PC-9 (cell line): ENCODE measurements around the gene CDH15. TPM values are rescaled to one million over a fixed set of nuclear protein-coding genes. Genes with fewer than 3 reads are reported as not detected.

Experiments used
- BruUV-seq: library from RNA; stranded (reverse); fragments of 400-500 nt; replicated peaks from 2 replicates; lab custom pipeline; 2021; lab: Mats Ljungman, UMichigan
- CTCF ChIA-PET: fragments of 300-600 bp; sonication (Branson Sonifier 250); formaldehyde crosslinking; loops from one replicate; lab custom pipeline; 2022; ENCODE audit warnings: antibody characterized with exemption; lab: Charles Lee
- POLR2A ChIA-PET: fragments of 300-600 bp; sonication (Branson Sonifier 250); formaldehyde crosslinking; loops from one replicate; lab custom pipeline; 2022; ENCODE audit warnings: antibody characterized with exemption; ENCODE audit not compliant: unreplicated experiment; lab: Charles Lee
- DNase-seq, 2 experiments: peaks; one replicate each; pipeline versions ENCODE4 v3.0.0 to v3.0.0-alpha.2; 2015 to 2022; ENCODE audit warnings: mixed read lengths in 1 of 2
- H2AFZ ChIP-seq: fragments of 200-600 bp; sonication (generic); 2 replicates; pipeline ENCODE4 v1.8.1; 2017; ENCODE audit warnings: antibody characterized with exemption
- H3F3A ChIP-seq: fragments of 200-600 bp; sonication (generic); 2 replicates; pipeline ENCODE4 v1.8.1; 2017; ENCODE audit warnings: antibody characterized with exemption, mild to moderate bottlenecking, low read depth; ENCODE audit not compliant: insufficient read depth
- H3K27ac ChIP-seq: fragments of 200-600 bp; sonication (generic); 2 replicates; pipeline ENCODE4 v1.6.1; 2016; ENCODE audit warnings: mixed run types
- H3K27me3 ChIP-seq: fragments of 200-600 bp; sonication (generic); 2 replicates; pipeline ENCODE4 v1.6.1; 2016; ENCODE audit warnings: low read depth, mixed run types; ENCODE audit not compliant: insufficient read depth
- H3K36me3 ChIP-seq: fragments of 200-600 bp; sonication (generic); 2 replicates; pipeline ENCODE4 v1.6.1; 2016; ENCODE audit warnings: low read depth, mixed run types
- H3K4me1 ChIP-seq: fragments of 200-600 bp; sonication (generic); replicated peaks from 2 replicates; pipeline ENCODE4 v1.6.1; 2016; ENCODE audit warnings: mixed run types; ENCODE audit not compliant: insufficient read depth
- H3K4me2 ChIP-seq: fragments of 200-600 bp; sonication (generic); 2 replicates; pipeline ENCODE4 v1.6.1; 2017; ENCODE audit warnings: mixed run types
- H3K4me3 ChIP-seq: fragments of 200-600 bp; sonication (generic); 2 replicates; pipeline ENCODE4 v1.6.1; 2016; ENCODE audit warnings: mixed run types
- H3K79me2 ChIP-seq: fragments of 200-600 bp; sonication (generic); 2 replicates; pipeline ENCODE4 v1.6.1; 2017; ENCODE audit warnings: low read depth, mixed run types
- H3K9me2 ChIP-seq: fragments of 200-600 bp; sonication (generic); 2 replicates; pipeline ENCODE4 v1.8.1; 2017; ENCODE audit warnings: mild to moderate bottlenecking; ENCODE audit not compliant: insufficient read depth
- H3K9me3 ChIP-seq: fragments of 200-600 bp; sonication (generic); 2 replicates; pipeline ENCODE4 v1.8.1; 2016; ENCODE audit warnings: low read depth; ENCODE audit not compliant: insufficient read depth
- H4K20me1 ChIP-seq: fragments of 200-600 bp; sonication (generic); 2 replicates; pipeline ENCODE4 v1.8.1; 2017; ENCODE audit not compliant: insufficient read depth
- CTCF ChIP-seq: fragments of 200-600 bp; sonication (generic); conservative IDR thresholded peaks from 2 replicates; pipeline ENCODE4 v1.6.1; 2017; ENCODE audit warnings: mixed run types, antibody characterized with exemption, mild to moderate bottlenecking, moderate library complexity
- EZH2 ChIP-seq: fragments of 200-600 bp; sonication (generic); IDR thresholded peaks from 2 replicates; pipeline ENCODE4 v1.8.0; 2017; ENCODE audit warnings: antibody characterized with exemption, low read depth
- intact Hi-C: fragments of 100-400 bp; cut with micrococcal nuclease; formaldehyde crosslinking; loops from one replicate; pipeline ENCODE4 v1.10.0; 2022; ENCODE audit not compliant: unreplicated experiment
- total RNA-seq: library from RNA; stranded (reverse); gene quantifications from 2 replicates; pipeline ENCODE4 v1.2.3, GENCODE V29; 2021

The CDH15 gene
- total RNA-seq, 1 experiment from 2014 or later: not detected

DNA sequence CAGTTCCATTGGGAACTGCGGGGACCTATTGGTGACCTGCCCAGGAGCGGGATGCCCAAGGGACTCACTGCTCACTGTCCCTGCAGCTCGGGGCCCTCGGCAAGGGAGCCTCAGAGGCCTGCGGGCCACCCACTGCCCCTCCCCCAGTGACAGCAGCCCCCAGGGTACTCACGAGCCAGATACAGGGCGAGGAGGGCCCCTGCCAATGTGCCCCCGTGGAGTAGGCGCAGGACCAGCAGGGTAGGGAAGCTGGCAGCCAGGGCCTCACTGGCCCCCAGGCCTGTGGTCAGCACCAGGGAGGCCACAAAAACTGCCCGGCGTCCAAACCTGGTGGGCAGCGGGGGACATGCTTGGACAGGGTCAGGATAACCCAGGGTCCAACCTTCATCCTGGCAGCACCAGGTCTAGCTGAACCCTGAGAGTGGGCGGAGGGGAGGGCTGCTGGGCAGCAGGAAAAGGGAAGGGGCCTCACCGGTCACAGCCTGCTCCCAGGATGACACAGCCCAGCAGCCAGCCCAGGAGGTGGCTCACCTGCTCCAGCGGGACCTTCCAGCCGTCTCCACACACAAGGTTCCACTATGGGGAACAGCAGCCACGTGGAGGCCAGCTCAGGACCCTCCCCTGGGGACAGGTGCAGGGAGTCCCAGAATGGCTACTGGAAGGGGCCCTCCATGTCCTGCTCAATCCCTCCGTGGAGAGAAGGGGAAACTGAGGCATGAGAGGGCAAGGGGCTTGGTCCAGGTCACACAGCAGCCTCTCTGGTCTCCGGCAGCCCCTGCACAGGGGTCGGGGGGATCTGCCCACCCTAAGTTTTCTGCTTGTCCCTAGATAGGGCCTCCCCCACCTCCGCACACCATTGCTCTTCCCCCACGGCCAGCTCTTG is 27.9 kb downstream of the CDH15 start:
- no peak overlapping the region for H3K27ac ChIP-seq
- H3K79me2 ChIP-seq: no peaks in the 10 kb centered on the region
- H4K20me1 ChIP-seq: no peaks in the 10 kb centered on the region
- no peak overlapping the region; the same call in 1 of the 2 replicates for H3K4me3 ChIP-seq
- peaks cover 10% of the 10 kb centered on the region for H3F3A ChIP-seq
- H3K4me2 ChIP-seq: peak overlapping the region; percentile 73
- no peaks in the 10 kb centered on the region for H3K9me2 ChIP-seq
- no peaks in the 10 kb centered on the region for H3K9me3 ChIP-seq
- intact Hi-C loops: no loop called here
- ChIA-PET CTCF (interaction anchor here (0.7 kb wide), 1 partner anchor 144 kb away, joined by 3 read pairs; no protein-coding TSS in a partner anchor), POLR2A (no interaction called here)
- no peak for DNase-seq
- peaks cover 10% of the 10 kb centered on the region for H3K27me3 ChIP-seq
- BruUV-seq: no TSS peak
- H3K36me3 ChIP-seq: no peaks in the 10 kb centered on the region
- TF ChIP-seq CTCF: no peak
- TF ChIP-seq EZH2: no peak
- H2AFZ ChIP-seq: no peak overlapping the region
- H3K4me1 ChIP-seq: peaks cover 10% of the 10 kb centered on the region; the same call in 1 of the 2 replicates

DNA sequence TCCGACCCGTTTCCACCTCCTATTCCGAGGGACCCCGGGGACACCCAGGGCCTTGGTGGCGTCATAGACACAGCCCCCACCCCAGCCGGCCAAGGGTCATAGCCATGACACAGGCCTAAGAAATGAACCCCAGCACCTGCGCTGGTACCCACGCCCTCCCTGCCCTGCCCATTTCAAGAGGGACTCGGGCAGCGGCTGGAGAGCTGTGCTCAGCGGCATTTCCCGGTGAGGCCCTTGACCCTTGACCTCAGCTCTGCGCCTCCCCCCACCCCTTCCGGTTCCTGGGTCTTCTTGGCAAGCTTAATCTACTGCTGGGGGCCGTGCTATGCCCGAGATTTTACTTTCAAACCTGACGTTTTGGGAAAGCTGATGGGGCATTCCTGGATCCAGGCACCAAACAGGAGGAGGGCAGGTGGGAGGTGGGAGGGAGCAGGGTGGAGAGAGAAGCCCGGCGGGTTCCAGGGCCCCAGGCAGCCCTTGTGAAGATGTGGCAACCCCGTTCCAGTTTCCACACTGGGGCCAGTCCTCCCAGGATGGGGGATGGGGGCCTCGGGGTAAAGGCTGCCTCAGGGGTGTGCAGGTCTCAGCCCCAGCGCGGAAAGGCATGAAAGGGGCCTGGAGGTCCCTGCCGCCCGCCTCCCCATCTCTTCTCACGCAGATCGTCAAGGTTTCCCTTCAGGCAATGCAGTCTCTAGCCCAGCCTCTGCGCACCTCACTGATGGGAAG is 28.7 kb downstream of the CDH15 start, which contains the start of gene SLC22A31:
Gene SLC22A31 (minus strand): TSS at position 414 of the 726 bp plus-strand sequence. CDS start 36 bp downstream, at position 378.
- peak within 1 kb of the TSS; percentile 27; the same call in 1 of the 2 replicates for H2AFZ ChIP-seq
- intact Hi-C loops: no loop called here
- peaks cover 10% of the 10 kb centered on the region for H3K27me3 ChIP-seq
- H3K9me2 ChIP-seq: no peaks in the 10 kb centered on the region
- no TSS peak for BruUV-seq
- H3K27ac ChIP-seq: no peak within 1 kb of the TSS
- peak within 1 kb of the TSS; percentile 48; the same call in 1 of the 2 replicates for H3K4me3 ChIP-seq
- POLR2A ChIA-PET: no interaction called here
- DNase-seq: no peak
- peaks cover 10% of the 10 kb centered on the region for H3F3A ChIP-seq
- CTCF ChIA-PET: interaction anchor here (0.7 kb wide), 1 partner anchor 143 kb away, joined by 3 read pairs; no protein-coding TSS in a partner anchor
- H3K4me2 ChIP-seq: peak within 1 kb of the TSS; percentile 73
- no peaks in the 10 kb centered on the region for H3K79me2 ChIP-seq
- TF ChIP-seq CTCF: no peak
- no peak for TF ChIP-seq EZH2
- peaks cover 10% of the 10 kb centered on the region; the same call in 1 of the 2 replicates for H3K4me1 ChIP-seq
- H3K9me3 ChIP-seq: no peaks in the 10 kb centered on the region
- no peaks in the 10 kb centered on the region for H3K36me3 ChIP-seq
- H4K20me1 ChIP-seq: no peaks in the 10 kb centered on the region

- no peak for DNase-seq
- Histone ChIP-seq H3K27ac (no peak overlapping the region), H3K36me3 (no peaks in the 10 kb centered on the region), H4K20me1 (no peaks in the 10 kb centered on the region), H3K79me2 (no peaks in the 10 kb centered on the region), H3K4me1 (peaks cover 10% of the 10 kb centered on the region; the same call in 1 of the 2 replicates), H3K9me3 (no peaks in the 10 kb centered on the region), H3K27me3 (peaks cover 10% of the 10 kb centered on the region), H3F3A (peaks cover 10% of the 10 kb centered on the region), H2AFZ (peak overlapping the region; percentile 27; the same call in 1 of the 2 replicates), H3K9me2 (no peaks in the 10 kb centered on the region), H3K4me2 (peak overlapping the region; percentile 73), H3K4me3 (peak overlapping the region; percentile 48; the same call in 1 of the 2 replicates)
- TF ChIP-seq CTCF (no peak), EZH2 (0 out of 2 replicates have a peak, but pooled peaks have one; percentile 67)
- CTCF ChIA-PET: interaction anchor here (1.0 kb wide), 1 partner anchor 463 kb away, joined by 3 read pairs; no protein-coding TSS in a partner anchor
- POLR2A ChIA-PET: interaction anchor here (0.6 kb wide), 1 partner anchor 46 kb away, joined by 4 read pairs; no protein-coding TSS in a partner anchor
- no TSS peak for BruUV-seq
- intact Hi-C loops: no loop called here
Observed at GRCh38 chr16:89200850-89201411, 29.4 kb downstream of the CDH15 start.
